GM21786 (cell line): ENCODE results near the gene RERG.

Source experiments
- ATAC-seq: cut with Tn5 transposase; IDR thresholded peaks from one replicate; pipeline ENCODE4 v1.9.1; 2021; ENCODE audit not compliant: unreplicated experiment

RERG gene

DNA sequence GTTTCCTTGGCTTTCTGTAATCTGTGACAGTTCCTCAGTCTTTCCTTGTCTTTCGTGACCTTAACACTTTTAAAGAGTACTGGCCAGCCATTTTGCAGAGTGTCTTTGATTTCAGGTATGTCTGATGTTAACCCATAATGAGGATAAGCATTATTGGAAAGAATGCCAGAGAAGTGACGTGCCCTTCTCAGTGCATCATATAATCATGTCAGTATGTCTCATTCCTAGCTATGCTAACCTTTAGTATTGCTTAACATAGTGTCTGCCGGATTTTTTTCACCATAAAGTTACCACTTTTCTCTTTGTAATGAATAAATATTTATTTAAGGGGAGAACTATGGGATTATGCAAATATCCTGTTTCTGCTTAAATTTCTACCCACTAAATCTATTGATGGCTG lies 28.5 kb downstream of the RERG start:
- no peak for ATAC-seq

DNA sequence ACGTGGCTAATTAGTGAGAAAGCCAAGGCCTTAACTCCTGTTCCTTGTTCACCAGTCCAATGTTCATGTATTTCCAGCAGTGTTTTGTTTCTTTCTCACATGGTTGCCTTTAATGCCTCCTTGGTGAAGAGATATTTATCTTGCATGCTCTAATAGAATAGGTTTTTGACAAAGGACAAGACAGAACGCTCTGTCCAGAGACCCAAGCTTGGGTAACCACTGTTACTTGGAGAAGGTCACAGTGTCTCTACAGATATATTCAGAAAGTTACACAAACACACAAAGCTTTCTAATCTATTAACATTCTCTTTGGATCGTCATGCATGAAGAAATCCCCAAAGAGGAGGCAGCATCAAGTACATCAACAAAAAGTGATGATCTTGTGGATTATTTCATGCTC lies 33.1 kb downstream of the RERG start:
- no peak for ATAC-seq

DNA sequence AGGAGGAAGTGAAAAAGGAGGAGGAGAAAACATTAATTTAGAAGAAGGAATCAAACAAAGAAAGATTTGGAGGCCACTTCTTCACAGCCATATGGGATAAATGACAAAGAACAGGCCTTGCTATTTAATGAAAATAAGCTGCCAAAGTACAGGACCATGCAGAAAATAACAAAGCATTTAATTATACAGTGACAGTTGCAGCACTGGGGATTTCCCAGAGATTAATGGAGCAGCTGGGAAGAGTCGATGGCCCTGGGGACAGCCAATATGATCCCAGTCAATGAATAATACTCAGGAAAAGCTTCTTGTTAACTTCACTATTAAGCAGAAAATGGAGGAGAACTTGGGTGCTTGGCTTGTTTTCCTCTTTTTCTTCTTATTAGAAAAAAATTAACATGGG lies 34.6 kb downstream of the RERG start:
- ATAC-seq = no peak

DNA sequence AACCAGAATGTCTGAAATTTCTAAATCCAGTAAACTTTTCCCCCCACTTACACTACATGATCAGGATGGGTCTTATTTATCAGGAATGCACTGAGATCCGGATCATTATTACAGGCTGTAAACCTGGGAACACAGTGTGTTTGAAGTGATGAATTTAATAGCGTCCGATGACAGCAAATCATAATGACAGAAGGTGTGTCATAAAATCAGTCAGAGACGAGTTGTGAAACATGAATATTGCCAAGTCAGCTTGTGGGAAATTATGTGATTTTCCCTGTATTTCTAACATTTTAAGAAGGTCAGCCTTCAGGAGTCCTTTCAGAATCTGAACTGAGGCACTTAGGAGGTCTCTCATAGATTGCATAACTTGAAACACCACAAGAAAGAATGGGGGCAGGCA lies 36.7 kb downstream of the RERG start:
- no peak for ATAC-seq

DNA sequence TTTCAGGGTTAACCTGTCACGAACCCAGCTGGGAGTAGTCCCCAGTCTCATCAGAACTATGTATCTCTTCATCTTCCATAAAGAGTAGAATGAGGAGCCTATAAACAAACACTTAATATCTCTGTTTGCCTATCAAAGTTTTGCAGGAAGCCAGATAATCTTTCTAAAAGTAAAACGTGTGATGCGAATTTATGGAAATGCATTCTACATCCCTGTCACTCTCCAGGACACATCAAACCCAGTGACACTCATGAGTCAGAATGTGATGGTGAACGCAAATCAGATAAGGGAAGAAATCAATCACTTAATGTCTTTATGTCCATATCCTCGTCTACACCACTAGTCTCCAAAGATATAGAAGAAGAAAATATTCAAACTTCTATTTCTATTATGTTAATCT lies 37.4 kb downstream of the RERG start:
- no peak for ATAC-seq

DNA sequence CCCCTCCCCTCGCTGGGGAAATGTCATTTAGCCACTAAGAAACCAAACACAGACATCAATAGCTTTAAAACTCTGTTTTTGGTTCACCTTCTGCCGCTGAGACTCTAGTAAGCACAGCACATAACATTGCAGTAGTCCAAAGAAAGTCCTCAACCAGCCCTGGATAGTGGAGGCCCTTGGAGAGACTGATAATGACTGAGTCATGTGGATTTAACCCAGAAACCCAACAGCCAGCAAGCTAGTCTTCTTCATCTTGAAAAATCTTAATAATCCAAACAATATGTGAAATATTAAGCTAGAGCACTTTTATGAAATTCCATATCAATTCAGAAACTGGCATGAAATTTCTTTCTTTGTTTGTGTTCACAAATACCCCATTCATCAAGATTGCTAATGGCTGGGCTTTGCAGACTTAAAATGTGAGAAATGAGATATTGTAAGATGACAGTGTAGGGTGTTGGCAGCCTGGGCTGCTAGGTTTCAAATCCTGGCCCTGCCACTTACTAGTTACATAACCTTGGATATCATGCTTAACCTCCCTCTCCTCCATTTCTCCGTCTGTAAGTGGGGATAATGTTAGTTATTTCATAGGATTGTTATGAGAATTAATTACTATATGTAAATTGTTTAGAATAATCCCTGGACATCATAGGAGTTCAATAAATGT lies 40.1 kb downstream of the RERG start:
- ATAC-seq = no peak

DNA sequence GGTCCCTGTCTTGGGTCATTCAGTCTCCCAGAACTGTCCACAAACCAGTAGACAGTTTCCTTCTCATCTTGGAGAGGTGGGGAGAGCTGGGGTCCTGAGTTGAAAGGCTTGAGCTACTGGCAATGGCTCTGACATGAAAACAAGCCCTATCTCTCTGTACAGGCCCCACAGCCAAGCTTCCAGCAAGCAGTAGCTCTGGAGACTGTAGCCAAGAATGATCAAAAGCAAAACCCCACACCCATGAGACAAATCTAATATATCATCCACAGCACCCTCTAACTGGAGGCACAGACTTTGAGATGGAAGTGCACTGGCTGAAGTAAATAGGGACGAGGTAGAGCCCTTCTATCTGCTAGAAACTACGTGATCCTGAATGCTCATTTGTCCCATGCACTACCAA lies 40.9 kb downstream of the RERG start:
- no peak for ATAC-seq

DNA sequence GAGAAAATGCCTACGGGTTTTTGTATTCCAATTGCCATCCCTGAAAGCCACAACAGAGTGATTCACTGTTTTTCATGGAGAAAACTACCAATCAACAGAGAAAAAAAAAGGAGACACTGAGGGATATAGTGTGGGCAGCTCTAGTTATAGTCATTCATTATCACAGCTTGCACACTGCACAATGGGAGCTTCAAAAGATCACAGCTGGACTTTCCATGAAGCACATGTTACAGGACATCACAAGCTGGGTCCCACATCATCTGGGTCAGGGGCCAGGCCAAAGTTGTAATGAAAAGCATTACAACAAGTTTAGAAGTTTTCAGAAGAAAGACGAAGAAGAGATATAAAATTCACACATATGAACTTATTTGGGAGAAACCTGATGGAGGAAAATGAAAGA lies 41.5 kb downstream of the RERG start:
- no peak for ATAC-seq

DNA sequence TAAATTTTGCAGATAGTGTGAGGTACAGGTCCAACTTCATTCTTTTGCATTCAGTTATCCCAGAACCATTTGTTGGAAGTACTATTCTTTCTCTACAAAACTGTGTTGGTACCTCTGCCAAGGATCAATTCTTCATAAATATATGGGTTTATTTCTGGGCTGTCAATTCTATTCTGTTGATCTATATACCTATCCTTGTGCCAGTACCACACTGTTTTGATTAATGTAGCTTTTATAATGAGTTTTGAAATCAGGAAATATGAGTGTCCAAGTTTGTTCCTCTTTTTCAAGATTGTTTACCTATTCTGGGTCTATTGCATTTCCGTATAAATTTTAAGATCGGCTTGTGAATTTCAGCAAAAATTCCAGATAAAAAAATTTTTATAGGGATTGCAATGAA lies 48.1 kb downstream of the RERG start:
- no peak for ATAC-seq

DNA sequence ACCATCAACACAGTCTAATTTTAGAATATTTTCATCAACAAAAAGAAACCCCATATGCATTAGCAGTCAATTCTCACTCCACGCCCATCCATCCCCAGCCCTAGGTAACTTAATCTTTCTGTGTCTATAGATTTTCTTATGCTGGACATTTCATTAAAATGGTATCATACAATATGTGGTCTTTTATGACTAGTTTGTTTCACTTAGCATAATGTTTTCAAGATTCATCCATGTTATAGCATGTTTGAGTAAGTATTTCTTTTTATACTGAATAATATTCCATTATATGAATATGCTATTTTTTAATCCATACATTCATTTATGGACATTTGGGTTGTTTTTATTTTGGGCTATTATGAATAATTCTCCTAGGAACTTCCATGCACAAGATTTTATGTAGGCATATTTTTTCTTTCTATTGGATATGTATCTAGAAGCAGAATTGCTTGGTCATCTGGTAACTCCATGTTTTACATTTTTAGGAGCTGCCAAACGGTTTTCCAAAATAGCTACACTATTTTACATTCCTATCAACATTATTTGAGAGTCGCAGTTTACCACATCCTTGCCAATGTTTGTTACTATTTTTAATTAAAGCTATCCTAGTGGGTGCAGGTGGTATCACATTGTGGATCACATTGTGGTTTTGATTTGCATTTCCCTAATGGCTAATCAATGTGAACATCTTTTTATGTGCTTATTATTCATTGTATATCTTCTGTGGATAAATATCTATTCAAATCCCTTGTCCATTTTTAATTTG lies 49.0 kb downstream of the RERG start:
- ATAC-seq = no peak

DNA sequence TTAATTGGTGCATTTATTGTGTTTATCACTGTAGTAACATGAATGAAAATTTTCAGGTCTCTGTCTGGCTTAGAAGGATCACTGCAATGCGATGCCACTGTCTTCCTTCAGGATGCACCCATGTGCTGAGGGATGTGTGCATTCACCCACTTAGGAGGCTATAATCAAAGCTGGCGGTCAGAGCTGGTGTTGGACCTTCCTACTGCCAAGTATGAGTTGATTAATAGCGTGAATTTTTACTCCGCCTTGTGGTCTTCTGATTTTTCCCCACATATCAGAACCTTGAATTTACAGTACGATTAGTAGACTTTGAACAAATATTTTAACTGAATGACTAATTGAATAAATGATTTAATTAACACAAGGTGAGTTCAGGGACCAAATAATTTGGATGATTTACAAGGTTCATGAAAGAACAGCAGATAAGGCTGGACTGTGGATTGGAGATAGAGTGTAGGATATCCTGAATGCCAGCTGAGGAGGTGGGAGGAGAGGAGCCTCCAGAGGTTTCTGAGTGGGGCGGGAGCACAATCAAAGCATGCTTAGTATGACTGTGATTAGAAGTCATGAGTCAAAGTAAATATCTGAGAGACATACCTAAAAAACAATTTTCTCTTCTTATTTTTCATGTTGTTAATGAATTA lies 50.1 kb downstream of the RERG start:
- no peak for ATAC-seq

DNA sequence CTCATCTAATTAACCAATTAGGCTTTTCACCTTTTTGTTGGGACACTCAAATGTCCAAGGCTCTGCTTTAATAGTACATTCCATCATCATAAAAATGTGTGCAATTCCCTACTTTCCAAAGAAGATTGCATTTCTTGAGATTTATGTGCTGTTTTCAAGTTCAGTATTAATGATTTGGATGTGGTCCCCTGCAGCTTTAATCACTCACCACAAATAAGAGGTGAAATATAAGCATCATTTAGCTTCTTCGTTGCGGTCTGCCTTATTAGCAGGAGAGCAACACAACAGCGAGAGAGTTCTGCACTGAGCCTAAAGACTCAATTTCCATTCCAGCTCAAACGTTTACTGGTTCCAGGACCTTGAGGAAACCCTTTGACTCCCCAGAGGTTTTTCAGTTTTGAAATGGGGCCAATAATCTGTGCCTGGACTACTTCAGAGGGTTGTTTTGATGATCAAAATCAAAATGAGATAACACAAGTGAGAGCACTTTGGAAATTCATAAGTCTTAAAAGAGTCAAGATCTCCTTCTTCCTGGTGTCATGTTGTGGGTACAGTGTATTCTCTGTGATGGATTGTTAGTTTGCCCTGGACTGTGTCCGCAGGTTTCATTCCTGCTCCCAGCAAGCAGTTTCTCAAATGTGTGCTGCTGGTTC lies 53.1 kb downstream of the RERG start:
- no peak for ATAC-seq

DNA sequence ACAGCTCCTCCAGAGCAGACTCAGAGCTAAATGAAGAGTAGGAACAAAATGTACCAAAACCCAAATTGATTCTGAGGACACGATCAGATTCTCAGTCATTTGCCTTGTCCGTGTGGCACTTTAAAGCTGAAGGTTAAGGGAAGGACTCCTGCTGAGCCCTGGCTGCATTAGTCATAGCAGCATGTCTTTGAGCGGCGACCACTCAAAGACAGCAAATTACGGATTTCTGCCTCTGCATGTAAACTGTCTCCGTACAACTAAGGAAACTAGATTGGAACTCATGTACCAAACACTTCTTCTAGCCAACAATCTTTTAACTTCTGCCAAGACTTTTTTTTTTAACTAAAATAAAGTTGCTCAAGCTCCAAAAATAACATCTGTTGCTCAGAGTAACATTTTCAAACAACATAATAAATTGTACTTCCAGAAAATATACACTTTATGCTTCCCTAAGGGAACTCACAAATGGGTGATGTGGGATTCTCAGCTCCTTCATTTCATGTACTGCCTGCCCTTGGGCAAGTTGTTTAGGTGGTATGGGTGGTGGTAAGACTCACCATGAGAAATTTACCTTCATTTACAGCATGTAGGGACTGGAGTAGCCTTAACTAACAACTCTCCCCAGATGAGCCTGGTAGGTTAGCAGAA lies 56.1 kb downstream of the RERG start:
- no peak for ATAC-seq

DNA sequence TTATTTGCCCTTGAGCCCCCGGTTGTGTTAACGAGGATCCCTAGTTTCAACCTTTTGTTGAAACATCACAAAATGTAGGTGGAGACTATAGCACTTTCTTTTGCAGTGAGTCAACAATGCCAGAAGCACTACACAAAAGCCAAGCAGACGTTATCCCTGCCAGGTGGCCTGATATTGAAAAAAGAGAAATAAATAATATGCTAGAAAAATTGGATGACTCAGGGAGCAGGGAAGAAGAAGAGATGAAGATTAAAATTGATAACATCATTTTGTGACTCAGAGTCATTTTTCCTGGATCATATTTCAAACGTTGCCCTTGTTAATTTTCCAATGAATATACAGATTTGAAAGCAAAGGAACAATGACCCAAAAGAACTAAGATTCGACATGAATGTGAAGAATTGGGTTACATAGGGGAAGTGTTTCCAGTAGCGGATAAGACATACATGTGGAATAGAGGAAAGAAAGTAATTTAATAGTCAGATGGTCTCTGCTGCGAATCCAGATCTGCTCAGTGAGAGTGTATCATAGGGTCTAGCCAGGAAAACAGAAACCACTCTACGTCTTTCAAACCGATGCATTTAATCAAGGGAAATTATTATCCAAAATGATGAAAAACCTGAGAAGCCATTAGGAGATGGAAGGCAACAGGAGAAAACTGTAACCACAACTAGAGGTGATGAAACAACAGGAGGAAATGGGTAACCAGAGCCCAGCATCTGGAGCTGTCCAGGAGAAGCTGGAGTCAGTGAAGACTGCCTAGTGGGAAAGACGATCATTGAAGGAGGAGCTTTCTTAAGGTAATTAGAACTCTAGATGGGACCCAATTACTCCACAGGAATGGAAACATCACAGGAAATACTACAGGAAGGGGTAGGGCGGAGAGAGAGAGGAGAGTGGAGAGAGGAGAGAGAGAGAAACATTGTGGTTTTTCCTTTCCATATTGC lies 57.9 kb downstream of the RERG start:
- ATAC-seq = no peak

DNA sequence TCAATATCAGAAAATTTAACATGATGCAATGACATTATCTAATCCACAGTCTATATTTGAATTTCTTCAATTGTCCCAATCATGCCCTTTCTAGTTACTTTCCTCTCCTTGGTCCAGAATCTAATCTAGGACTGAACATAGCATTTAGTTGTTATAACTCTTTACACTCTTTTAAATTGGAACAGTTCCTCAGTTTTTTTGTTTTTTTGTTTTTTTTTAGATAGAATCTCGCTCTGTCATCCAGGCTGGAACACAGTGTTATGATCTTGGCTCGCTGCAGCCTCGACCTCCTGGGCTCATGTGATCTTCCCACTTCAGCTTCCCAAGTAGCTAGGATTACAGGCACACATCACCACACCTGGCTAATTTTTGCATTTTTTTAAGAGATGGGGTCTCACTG lies 63.1 kb downstream of the RERG start:
- ATAC-seq = no peak

DNA sequence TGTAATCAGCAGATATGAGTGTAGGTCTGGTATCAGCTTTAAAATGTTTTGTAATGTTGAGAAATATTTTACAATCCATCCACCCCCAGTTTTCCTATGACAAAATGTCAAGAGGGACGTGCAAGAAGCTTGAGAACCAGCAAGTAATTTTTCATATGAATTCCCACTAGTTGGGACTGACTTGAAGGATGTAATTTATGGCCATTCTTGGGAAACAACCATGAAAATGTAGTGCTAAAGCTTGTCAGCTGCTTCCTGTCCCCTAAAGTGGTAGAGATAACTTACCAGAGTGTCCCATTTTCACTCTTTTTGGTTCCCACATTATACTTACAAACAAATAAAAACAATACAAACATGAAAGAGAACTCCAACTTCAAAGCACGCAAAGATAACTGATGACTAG lies 63.9 kb downstream of the RERG start:
- ATAC-seq = no peak

DNA sequence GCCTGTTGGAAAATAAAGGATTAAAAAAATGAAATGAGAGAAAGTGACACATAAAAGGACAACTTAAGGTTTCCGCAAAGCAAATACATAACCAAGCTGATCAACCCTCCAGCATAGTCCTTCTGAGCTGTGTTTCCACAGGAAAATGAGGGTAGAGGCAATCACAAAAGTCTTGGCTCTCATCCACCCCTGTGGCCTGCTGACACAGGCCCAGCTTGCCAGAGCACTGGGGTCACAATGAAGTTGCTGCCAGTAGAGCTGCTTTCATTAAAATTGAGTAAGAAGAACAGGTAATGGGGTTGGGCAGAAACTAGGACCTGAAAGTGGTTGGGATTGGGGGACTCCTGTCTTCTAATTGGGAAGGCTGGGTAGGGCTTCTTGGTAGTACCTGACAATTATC lies 65.9 kb downstream of the RERG start:
- no peak for ATAC-seq

DNA sequence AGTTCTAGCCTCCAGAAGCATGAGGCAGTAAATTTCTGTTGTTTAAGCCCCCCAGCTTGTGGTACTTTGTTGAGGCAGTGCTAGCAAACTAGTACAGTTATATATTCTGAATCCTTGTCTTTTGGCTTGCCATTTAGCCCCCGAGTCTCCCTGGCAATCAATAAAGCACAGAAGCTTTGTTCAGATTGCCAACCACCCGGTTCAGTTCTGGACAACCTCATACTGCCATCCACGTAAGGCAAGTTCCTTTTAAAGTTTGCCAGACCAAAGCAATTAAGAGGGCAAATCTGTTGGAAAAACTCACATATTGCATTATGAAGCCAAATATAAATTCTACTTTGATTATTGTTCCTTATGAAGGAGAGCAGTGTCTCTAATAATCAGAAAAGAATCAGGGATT lies 67.1 kb downstream of the RERG start:
- ATAC-seq = no peak

DNA sequence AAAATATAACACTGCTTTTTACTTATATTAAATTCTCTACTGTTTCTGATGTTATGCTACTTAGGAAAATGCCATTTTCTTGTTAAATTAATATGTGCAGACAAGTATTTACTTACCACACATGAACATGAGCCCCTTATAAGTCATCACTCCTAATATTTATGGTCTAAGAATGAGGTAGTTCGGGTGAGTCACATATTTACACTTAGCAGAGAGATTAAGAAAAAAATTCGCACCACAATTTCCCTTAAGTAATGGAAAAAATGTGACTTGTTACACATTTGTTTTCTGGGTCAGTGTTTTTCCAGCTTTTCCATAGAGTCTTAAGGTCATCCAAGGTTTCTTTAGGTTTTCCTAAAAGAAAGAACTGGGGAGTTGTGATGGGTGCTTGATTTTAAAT lies 68.3 kb downstream of the RERG start:
- no peak for ATAC-seq

DNA sequence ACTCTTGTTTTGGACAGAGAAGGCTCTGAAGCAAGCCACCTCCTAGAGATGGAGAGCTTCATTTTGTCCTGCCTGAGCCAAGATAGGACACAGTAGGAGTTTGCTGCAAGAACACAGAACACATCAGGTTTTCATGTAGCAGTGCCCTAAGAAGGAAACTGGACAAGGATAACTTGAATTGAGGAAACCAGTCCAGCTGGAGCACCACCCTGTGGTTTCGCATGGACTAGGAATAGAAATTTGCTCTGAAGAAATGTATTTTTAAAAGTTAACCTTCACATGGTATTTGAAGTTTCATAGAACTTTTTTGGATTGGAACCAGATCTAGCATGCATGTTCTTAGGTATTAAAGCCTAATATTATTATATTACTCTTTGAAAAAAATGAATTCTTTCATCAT lies 68.8 kb downstream of the RERG start:
- ATAC-seq = no peak
